H54 (cell line): Measurements from ENCODE around the gene ALK.

Experiments used
- DNase-seq: peaks from one replicate; pipeline ENCODE4 v3.0.0; 2011; ENCODE audit warnings: low spot score, mixed read lengths; ENCODE audit not compliant: insufficient read length
- FAIRE-seq: peaks from 3 replicates; lab custom pipeline; 2011; peaks lifted over from hg19 to GRCh38; lab: Jason Lieb, UNC
- POLR2A ChIP-seq: IDR thresholded peaks from 2 replicates; pipeline ENCODE4 v1.6.1; 2011; ENCODE audit warnings: low read depth, mild to moderate bottlenecking, low read length

The ALK gene

DNA sequence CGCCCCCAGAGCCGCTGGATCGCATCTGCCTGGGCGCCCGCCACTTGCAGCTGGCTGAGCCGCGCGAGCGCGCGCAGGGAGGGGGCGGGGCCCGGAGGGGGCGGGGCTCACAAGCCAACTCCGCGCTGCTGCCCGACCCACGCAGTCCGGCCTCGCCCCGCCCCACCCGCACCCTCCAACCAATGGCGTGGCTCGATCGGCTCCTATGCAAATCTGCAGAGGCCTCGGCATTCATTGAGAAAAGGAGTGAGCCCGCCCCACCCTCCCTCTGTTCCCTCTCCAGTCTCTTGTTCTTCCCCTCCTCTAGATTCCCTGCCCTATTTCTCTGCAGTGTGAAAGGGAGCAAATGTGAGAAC is at the start of gene ALK:
Gene ALK (minus strand): TSS at position 27 of the 356 bp plus-strand sequence. CDS start 927 bp downstream, outside the sequence.
- DNase-seq (no peak), FAIRE-seq (no peak)
- no peak for TF ChIP-seq POLR2A

- DNase-seq = no peak
- FAIRE-seq = no peak
- no peak for TF ChIP-seq POLR2A
Observed at GRCh38 chr2:29966266-29966665, 44.9 kb upstream of the ALK start.

DNA sequence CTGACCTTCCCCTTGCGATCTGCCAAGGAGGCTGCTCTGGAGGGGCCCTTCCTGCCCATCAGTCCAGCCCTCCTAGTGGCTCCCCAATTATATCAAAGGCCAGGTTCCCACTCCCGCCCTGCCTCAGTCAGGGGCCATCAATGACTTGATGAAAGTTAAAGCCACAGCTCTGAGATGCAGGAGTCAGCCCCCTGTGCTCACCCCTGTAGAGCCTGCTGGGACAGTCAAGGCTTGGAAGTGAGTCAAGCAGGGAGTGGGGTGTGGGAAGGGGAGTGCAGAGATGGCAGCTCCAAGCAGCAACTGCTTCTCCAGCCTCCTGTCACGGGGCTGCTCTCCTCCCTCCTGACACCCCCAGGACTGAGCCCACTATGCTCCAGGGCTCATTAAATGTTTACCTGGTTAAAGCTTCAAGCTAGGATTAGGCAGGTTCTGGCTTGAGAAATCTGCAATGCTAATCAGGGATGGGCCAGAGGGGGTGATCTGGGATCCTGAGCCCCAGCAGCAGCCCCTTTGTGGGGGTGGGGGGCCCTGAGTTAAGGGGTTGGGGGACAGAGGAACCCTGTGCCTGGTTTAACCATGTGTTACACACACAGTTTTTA is 42.7 kb upstream of the ALK start:
- TF ChIP-seq POLR2A = no peak
- no peak for FAIRE-seq

DNA sequence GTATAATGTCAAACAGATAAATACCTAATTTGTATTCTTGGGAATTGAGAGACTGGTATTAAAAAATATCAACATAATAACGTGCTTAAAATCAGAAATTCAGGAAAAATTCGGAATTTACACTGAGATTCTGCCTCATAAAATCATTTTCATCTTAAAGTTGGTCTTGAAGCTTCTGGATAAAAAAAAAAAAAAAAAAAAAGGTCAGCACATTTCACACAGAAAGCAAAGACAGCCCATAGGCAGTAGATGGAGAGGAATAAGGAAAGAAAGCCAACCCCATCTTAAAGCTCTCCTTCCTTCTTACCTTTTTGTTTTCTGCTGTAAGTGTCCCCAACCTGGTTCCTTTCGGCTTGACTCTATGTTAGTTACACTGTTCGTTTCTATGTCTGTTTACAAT is 41.5 kb upstream of the ALK start:
- TF ChIP-seq POLR2A = no peak
- DNase-seq (no peak), FAIRE-seq (no peak)

More for the DNA sequence above, 42.7 kb upstream of the ALK start:
- DNase-seq = no peak

DNA sequence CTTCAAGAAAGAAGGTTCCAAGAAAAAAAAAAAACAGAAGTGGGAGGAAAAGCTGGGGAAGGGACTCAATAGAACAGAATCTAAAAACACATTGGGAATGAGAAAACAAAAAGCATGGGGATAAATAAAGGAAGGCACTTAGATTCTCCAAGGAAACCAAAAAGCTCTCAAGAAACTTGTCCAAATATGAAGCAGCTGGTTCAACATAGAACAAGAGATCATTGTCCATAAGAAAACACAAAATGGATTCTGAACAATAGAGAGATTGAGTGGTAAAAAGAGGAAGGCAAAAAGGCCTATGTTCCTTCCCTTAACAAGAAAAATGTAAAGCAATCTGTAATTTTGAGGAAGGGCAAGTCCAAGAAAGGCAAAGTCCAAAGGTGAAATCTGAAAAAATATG is 32.9 kb upstream of the ALK start:
- no peak for FAIRE-seq
- DNase-seq = no peak
- TF ChIP-seq POLR2A = no peak

DNA sequence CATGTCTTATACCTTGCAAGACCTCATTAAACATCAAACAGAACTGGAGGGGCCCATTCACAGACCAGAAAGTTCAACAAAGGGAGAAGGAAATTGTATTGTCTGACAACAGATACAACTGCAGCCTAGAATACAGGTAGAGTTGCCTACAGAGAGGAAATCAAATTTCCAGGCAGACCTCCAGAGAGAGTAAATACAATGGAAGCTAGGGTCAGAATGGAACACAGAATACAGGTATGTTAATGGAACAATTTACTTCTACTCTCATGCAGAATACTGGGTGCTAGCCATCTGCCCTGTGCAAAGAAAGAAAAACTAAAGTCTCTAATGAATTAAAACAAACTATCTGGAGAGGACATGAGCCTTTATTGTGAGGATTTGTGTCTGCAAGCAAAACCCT is 31.6 kb upstream of the ALK start:
- FAIRE-seq (no peak), DNase-seq (no peak)
- TF ChIP-seq POLR2A = no peak

- no peak for TF ChIP-seq POLR2A
- FAIRE-seq (no peak), DNase-seq (no peak)
Observed at GRCh38 chr2:29951576-29951975, 30.2 kb upstream of the ALK start.

- DNase-seq = no peak
- no peak for TF ChIP-seq POLR2A
- no peak for FAIRE-seq
Observed at GRCh38 chr2:29950481-29950880, 29.1 kb upstream of the ALK start.

DNA sequence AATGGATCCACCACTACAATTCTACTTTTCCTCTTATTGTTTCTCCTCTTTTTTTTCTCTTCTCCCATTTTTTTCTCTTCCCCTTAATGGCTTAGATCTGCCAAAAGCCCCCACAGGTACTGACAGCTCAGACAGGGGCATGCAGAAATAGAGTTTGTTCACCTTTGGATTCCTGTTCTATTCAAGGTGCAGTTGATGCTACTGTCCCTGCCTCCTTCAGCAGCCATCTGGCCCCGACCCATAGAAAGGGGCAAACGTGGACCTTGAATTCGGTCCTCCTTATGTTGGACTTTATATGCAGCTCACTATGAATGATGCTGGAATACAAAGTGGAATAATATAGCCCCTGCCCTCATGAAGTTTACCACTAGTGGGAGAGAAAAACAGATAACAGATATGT is 27.7 kb upstream of the ALK start:
- DNase-seq (no peak), FAIRE-seq (no peak)
- TF ChIP-seq POLR2A = no peak

DNA sequence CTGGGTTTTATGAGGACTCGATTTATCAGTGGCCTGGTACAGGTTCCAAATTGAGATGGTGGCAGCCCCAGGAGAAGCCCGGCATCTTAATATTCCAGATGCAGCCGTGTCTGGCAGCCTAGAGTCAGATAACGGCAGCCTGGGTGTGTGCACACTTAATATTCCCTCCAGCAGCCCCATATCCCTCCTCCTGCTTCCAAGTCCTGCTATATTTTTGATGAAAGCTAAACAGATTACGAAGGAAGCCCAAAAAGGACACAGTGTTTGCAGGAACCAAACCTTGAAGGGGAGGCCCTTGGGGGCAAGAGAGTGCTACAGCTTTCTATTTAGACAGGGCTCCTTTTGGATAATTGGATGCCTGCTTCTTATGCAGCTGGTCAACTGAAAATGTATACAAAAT is 25.1 kb upstream of the ALK start:
- no peak for FAIRE-seq
- DNase-seq = no peak
- no peak for TF ChIP-seq POLR2A

- DNase-seq = no peak
- no peak for TF ChIP-seq POLR2A
- no peak for FAIRE-seq
Observed at GRCh38 chr2:29942711-29943110, 21.3 kb upstream of the ALK start.

DNA sequence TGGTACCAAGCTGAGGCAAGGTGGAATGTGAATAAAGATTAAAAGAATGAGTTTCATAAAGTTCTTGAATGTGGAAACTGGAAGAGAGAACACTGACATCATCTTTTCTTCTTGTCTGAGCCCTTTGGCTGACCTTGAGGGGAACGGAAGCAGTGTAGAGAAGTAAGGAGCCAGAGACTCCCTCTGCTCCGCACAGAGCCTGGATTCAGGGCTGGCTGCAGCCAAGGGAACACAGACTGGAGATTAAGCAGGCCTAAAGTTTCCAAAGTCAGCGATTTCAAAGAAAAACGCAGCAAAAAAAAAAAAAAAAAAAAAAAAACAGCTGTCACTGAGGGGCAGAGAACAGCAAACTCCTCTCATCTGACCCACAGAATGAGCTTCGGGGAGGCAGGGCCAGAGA is 19.3 kb upstream of the ALK start:
- FAIRE-seq (no peak), DNase-seq (no peak)
- no peak for TF ChIP-seq POLR2A

GRCh38 chr2:29936020-29936419 is 14.6 kb upstream of the ALK start:
- no peak for TF ChIP-seq POLR2A
- no peak for FAIRE-seq
- DNase-seq = no peak

DNA sequence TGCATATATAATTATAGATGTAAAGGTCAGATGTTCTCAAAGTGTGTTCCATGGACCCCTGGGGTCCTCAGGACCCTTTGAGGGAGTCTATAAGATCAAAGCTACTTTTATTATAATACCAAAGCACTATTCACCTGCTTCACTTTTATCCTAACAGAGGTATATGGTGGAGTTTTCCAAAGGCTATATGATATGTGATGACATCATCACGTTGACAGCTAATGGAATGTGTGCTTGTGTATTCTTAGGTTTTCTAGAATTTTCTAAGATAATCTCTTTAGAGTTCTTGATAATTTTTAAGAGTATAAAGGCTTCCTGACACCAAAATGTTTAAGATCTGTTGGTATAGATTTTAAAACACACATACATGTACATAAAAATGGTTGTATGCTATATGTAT is 10.4 kb upstream of the ALK start:
- FAIRE-seq (no peak), DNase-seq (no peak)
- no peak for TF ChIP-seq POLR2A

GRCh38 chr2:29923110-29923721 is 1.8 kb upstream of the ALK start:
- no peak for FAIRE-seq
- no peak for TF ChIP-seq POLR2A
- peak; percentile 64 for DNase-seq
